ENCODE results near the gene TSPAN9.

- TF ChIP-seq CTCF (IDR thresholded peaks at IDR 0.05; ENCODE audit: insufficient read depth, low read length) (no peak), SPI1 (IDR thresholded peaks at IDR 0.05; ENCODE audit: borderline replicate concordance, low read depth) (no peak), REST (IDR thresholded peaks at IDR 0.05; ENCODE audit: insufficient replicate concordance, low read depth) (no peak)
Measured at GRCh38 chr12:3262470-3262869, 185.3 kb downstream of the TSPAN9 start.
